GM23338 (cell line): ENCODE measurements around the gene SEC14L1. TPM values are rescaled to one million over a fixed set of nuclear protein-coding genes. Genes with fewer than 3 reads are reported as not detected.
A peak's percentile ranks its signal among the peaks of the same experiment; 100 is the strongest.

Source experiments
- ATAC-seq: fragments of 200-7000 bp; cut with Tn5 transposase; 3 replicates; pipeline ENCODE4 v1.9.1; 2020
- DNase-seq: peaks from one replicate; pipeline ENCODE4 v3.0.0-alpha.2; 2015; ENCODE audit warnings: low spot score
- H2AFZ ChIP-seq: fragments of 200-600 bp; sonication (generic); 2 replicates; pipeline ENCODE4 v1.8.0; 2016; ENCODE audit warnings: antibody characterized with exemption, mild to moderate bottlenecking, moderate library complexity
- H3F3A ChIP-seq: fragments of 200-600 bp; sonication (generic); replicated peaks from 2 replicates; pipeline ENCODE4 v1.8.0; 2017; ENCODE audit warnings: antibody characterized with exemption, mixed run types, low read depth
- H3K27ac ChIP-seq: fragments of 200-600 bp; sonication (generic); 2 replicates; pipeline ENCODE4 v1.6.1; 2016; ENCODE audit warnings: low read depth
- H3K27me3 ChIP-seq: fragments of 200-600 bp; sonication (generic); 2 replicates; pipeline ENCODE4 v1.8.0; 2016; ENCODE audit warnings: mild to moderate bottlenecking, mixed run types, moderate library complexity; ENCODE audit not compliant: insufficient read depth
- H3K36me3 ChIP-seq: fragments of 200-600 bp; sonication (generic); 2 replicates; pipeline ENCODE4 v1.8.0; 2016; ENCODE audit warnings: mild to moderate bottlenecking; ENCODE audit not compliant: insufficient read depth
- H3K4me1 ChIP-seq: fragments of 200-600 bp; sonication (generic); 2 replicates; pipeline ENCODE4 v1.8.0; 2016; ENCODE audit warnings: mild to moderate bottlenecking, moderate library complexity; ENCODE audit not compliant: insufficient read depth
- H3K4me2 ChIP-seq: fragments of 200-600 bp; sonication (generic); 2 replicates; pipeline ENCODE4 v1.7.1; 2017; ENCODE audit warnings: mixed run types
- H3K4me3 ChIP-seq: fragments of 200-600 bp; sonication (generic); 2 replicates; pipeline ENCODE4 v1.6.1; 2016; ENCODE audit warnings: mixed run types
- H3K79me2 ChIP-seq: fragments of 200-600 bp; sonication (generic); replicated peaks from 2 replicates; pipeline ENCODE4 v1.8.0; 2017; ENCODE audit warnings: mild to moderate bottlenecking; ENCODE audit not compliant: insufficient read depth
- H3K9me2 ChIP-seq: fragments of 200-600 bp; sonication (generic); 2 replicates; pipeline ENCODE4 v1.8.0; 2017; ENCODE audit not compliant: insufficient read depth
- H4K20me1 ChIP-seq: fragments of 200-600 bp; sonication (generic); replicated peaks from 2 replicates; pipeline ENCODE4 v1.8.0; 2017; ENCODE audit warnings: mild to moderate bottlenecking; ENCODE audit not compliant: insufficient read depth
- H3K27ac Mint-ChIP-seq: 2 replicates; pipeline ENCODE4 v1.8.0; 2020; ENCODE audit warnings: inconsistent platforms, mild to moderate bottlenecking, moderate library complexity, mixed read lengths
- H3K27me3 Mint-ChIP-seq: 3 replicates; pipeline ENCODE4 v1.8.0; 2022; ENCODE audit warnings: low read depth, mild to moderate bottlenecking, moderate library complexity, mixed read lengths, inconsistent platforms; ENCODE audit not compliant: insufficient read depth, poor library complexity
- H3K36me3 Mint-ChIP-seq: 3 replicates; pipeline ENCODE4 v1.8.0; 2021; ENCODE audit warnings: low read depth, mild to moderate bottlenecking, inconsistent platforms, moderate library complexity, mixed read lengths
- H3K4me1 Mint-ChIP-seq: 3 replicates; pipeline ENCODE4 v1.8.0; 2020; ENCODE audit warnings: mild to moderate bottlenecking, inconsistent platforms, mixed read lengths
- H3K4me3 Mint-ChIP-seq: 3 replicates; pipeline ENCODE4 v1.8.0; 2021; ENCODE audit warnings: moderate library complexity, mild to moderate bottlenecking, inconsistent platforms, mixed read lengths
- H3K9me3 Mint-ChIP-seq: 3 replicates; pipeline ENCODE4 v1.8.0; 2020; ENCODE audit warnings: moderate library complexity, mild to moderate bottlenecking, inconsistent platforms, mixed read lengths
- EZH2 ChIP-seq: fragments of 200-600 bp; sonication (generic); IDR thresholded peaks from one replicate; pipeline ENCODE4 v1.8.0; 2017; ENCODE audit warnings: antibody characterized with exemption, mild to moderate bottlenecking, low read depth; ENCODE audit not compliant: unreplicated experiment
- EZH2phosphoT487 ChIP-seq: fragments of 200-600 bp; sonication (generic); IDR thresholded peaks from one replicate; pipeline ENCODE4 v1.8.1; 2018; ENCODE audit warnings: antibody characterized with exemption; ENCODE audit not compliant: unreplicated experiment
- JUNB ChIP-seq: IDR thresholded peaks from one replicate; pipeline ENCODE4 v1.6.1; 2016; ENCODE audit warnings: antibody characterized with exemption; ENCODE audit not compliant: unreplicated experiment
- POLR2AphosphoS5 ChIP-seq: IDR thresholded peaks from 2 replicates; pipeline ENCODE4 v1.6.1; 2016; ENCODE audit warnings: antibody characterized with exemption, low read depth
- STAT1 ChIP-seq: IDR thresholded peaks from one replicate; pipeline ENCODE4 v1.6.1; 2016; ENCODE audit warnings: antibody characterized with exemption; ENCODE audit not compliant: unreplicated experiment
- ZNF331 ChIP-seq: fragments of 250-450 bp; sonication (Bioruptor Pico); IDR thresholded peaks from 2 replicates; pipeline ENCODE4 v1.5.0; 2020; ENCODE audit warnings: low read depth, mild to moderate bottlenecking, moderate library complexity
- polyA plus RNA-seq: library from polyadenylated mRNA; unstranded; fragments of >200 nt; fragmentation: Nextera tagmentation; extraction: Ambion mirVana; gene quantifications from 2 replicates; pipeline ENCODE4 v1.2.1, GENCODE V29; 2016
- total RNA-seq: library from RNA; depleted of rRNA; stranded (reverse); fragments of >200 nt; shearing (Covaris generic); gene quantifications from 2 replicates; pipeline ENCODE4 v1.2.3, GENCODE V29; 2014
- TF ChIP-seq, protein P1 (sequence below): IDR thresholded peaks from one replicate; pipeline ENCODE4 v1.6.1; 2018; ENCODE audit warnings: antibody characterized with exemption; ENCODE audit not compliant: unreplicated experiment
- TF ChIP-seq, protein P2 (sequence below), 2 experiments: fragments of 200-600 bp in 1 of 2; sonication (generic) in 1 of 2; conservative IDR thresholded peaks; 2 replicates each; pipeline versions ENCODE4 v1.5.1 to v1.6.1; 2016 to 2017; ENCODE audit warnings: antibody characterized with exemption in 2 of 2, low read depth in 2 of 2, mild to moderate bottlenecking in 2 of 2, moderate library complexity in 1 of 2

The SEC14L1 gene
- total and polyA plus RNA-seq, 2 experiments from 2014 or later = 26.8 to 54.8 TPM

DNA sequence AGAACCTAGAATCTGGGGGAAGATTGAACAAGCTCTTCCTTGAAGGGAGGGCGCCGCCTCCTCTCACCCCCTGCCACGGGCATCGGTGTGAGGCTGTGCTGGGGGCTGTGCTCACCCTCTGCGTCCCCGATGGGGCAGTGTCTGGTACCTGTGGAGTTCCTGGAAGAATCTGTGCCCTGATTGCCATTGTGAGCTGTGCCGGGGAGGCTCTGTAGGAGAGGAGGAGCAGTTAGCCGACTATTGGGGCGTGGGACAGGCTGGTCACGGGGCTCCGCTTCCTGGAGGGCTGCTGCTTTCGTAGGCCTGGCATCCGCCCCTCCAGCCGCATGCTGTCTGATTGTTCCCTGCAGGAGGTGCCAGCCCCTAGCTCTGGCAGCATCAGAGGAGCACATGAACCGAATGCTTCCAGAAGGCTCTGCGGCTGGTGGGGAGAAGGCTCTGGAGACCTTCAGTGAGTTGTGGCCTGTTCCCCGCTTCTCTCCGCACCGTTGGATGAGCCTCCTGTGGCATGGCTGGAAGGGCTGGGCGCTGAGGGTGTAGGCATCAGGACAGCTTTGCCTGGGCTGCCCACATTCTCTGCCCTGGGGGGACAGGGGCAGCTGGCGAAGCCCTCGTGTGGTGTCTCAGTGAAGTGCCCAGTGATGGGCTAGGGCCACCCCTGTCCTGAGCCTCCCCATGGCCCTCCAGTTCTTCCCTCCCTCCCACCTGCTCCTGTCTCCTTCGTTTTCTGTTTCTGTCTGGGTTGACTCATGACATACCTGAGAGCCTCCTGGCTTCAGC, 86.9 kb downstream of the SEC14L1 start:
- Mint-ChIP-seq H3K9me3 (peaks cover 4% of the 10 kb centered on the region; the same call in 2 of the 3 replicates), H3K36me3 (no peaks in the 10 kb centered on the region), H3K27me3 (peaks cover 14% of the 10 kb centered on the region), H3K27ac (no peak overlapping the region), H3K4me3 (no peak overlapping the region), H3K4me1 (no peaks in the 10 kb centered on the region)
- DNase-seq (no peak), ATAC-seq (peak; percentile 24; the same call in 1 of the 3 replicates)
- H3K27me3 ChIP-seq = no peaks in the 10 kb centered on the region
- H3K36me3 ChIP-seq = no peaks in the 10 kb centered on the region
- H3K9me2 ChIP-seq = no peaks in the 10 kb centered on the region
- H4K20me1 ChIP-seq = no peaks in the 10 kb centered on the region; the same call in 1 of the 2 replicates
- H3K4me2 ChIP-seq = no peak overlapping the region
- no peaks in the 10 kb centered on the region for H3F3A ChIP-seq
- H3K4me1 ChIP-seq = no peaks in the 10 kb centered on the region
- 0 out of 2 replicates have a peak overlapping the region, but pooled peaks have one; percentile 32 for H3K27ac ChIP-seq
- H3K79me2 ChIP-seq = no peaks in the 10 kb centered on the region
- H2AFZ ChIP-seq = no peak overlapping the region
- TF ChIP-seq STAT1 (no peak), ZNF331 (no peak), EZH2 (no peak), JUNB (no peak)
- TF ChIP-seq, protein P1, sequence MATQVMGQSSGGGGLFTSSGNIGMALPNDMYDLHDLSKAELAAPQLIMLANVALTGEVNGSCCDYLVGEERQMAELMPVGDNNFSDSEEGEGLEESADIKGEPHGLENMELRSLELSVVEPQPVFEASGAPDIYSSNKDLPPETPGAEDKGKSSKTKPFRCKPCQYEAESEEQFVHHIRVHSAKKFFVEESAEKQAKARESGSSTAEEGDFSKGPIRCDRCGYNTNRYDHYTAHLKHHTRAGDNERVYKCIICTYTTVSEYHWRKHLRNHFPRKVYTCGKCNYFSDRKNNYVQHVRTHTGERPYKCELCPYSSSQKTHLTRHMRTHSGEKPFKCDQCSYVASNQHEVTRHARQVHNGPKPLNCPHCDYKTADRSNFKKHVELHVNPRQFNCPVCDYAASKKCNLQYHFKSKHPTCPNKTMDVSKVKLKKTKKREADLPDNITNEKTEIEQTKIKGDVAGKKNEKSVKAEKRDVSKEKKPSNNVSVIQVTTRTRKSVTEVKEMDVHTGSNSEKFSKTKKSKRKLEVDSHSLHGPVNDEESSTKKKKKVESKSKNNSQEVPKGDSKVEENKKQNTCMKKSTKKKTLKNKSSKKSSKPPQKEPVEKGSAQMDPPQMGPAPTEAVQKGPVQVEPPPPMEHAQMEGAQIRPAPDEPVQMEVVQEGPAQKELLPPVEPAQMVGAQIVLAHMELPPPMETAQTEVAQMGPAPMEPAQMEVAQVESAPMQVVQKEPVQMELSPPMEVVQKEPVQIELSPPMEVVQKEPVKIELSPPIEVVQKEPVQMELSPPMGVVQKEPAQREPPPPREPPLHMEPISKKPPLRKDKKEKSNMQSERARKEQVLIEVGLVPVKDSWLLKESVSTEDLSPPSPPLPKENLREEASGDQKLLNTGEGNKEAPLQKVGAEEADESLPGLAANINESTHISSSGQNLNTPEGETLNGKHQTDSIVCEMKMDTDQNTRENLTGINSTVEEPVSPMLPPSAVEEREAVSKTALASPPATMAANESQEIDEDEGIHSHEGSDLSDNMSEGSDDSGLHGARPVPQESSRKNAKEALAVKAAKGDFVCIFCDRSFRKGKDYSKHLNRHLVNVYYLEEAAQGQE = no peak
- TF ChIP-seq, protein P2, sequence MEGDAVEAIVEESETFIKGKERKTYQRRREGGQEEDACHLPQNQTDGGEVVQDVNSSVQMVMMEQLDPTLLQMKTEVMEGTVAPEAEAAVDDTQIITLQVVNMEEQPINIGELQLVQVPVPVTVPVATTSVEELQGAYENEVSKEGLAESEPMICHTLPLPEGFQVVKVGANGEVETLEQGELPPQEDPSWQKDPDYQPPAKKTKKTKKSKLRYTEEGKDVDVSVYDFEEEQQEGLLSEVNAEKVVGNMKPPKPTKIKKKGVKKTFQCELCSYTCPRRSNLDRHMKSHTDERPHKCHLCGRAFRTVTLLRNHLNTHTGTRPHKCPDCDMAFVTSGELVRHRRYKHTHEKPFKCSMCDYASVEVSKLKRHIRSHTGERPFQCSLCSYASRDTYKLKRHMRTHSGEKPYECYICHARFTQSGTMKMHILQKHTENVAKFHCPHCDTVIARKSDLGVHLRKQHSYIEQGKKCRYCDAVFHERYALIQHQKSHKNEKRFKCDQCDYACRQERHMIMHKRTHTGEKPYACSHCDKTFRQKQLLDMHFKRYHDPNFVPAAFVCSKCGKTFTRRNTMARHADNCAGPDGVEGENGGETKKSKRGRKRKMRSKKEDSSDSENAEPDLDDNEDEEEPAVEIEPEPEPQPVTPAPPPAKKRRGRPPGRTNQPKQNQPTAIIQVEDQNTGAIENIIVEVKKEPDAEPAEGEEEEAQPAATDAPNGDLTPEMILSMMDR (conservative IDR thresholded peaks at IDR 0.05; ENCODE audit: low read depth in 2 of 2) = no peak
- no peak overlapping the region for H3K4me3 ChIP-seq

GRCh38 chr17:77228241-77228752, 87.5 kb downstream of the SEC14L1 start:
- H3K9me2 ChIP-seq = no peaks in the 10 kb centered on the region
- H3K4me3 ChIP-seq = no peak overlapping the region
- no peaks in the 10 kb centered on the region for H3F3A ChIP-seq
- no peak overlapping the region for H3K4me2 ChIP-seq
- no peaks in the 10 kb centered on the region for H3K79me2 ChIP-seq
- Mint-ChIP-seq H3K4me3 (no peak overlapping the region), H3K4me1 (peaks cover 2% of the 10 kb centered on the region; the same call in 2 of the 3 replicates), H3K27me3 (peaks cover 14% of the 10 kb centered on the region), H3K9me3 (peaks cover 4% of the 10 kb centered on the region; the same call in 2 of the 3 replicates), H3K27ac (no peak overlapping the region), H3K36me3 (no peaks in the 10 kb centered on the region; the same call in 2 of the 3 replicates)
- no peaks in the 10 kb centered on the region; the same call in 1 of the 2 replicates for H4K20me1 ChIP-seq
- ATAC-seq (no peak), DNase-seq (no peak)
- H2AFZ ChIP-seq = no peak overlapping the region; the same call in 1 of the 2 replicates
- no peaks in the 10 kb centered on the region for H3K27me3 ChIP-seq
- TF ChIP-seq JUNB = no peak
- no peak for TF ChIP-seq POLR2AphosphoS5
- no peak for TF ChIP-seq EZH2phosphoT487
- no peak overlapping the region for H3K27ac ChIP-seq
- H3K4me1 ChIP-seq = no peaks in the 10 kb centered on the region
- no peaks in the 10 kb centered on the region for H3K36me3 ChIP-seq
